HG02571 (cell line): ENCODE data around the gene RPL32.
"Not testable (repeated sequence)": the region's sequence is repeated elsewhere in the genome, so short reads cannot be mapped to it uniquely, and the experiment has no call there.

ENCODE experiments used
- ATAC-seq: cut with Tn5 transposase; IDR thresholded peaks from one replicate; pipeline ENCODE4 v1.9.1; 2021; ENCODE audit warnings: mild to moderate bottlenecking, moderate library complexity; ENCODE audit not compliant: unreplicated experiment

RPL32 gene

DNA sequence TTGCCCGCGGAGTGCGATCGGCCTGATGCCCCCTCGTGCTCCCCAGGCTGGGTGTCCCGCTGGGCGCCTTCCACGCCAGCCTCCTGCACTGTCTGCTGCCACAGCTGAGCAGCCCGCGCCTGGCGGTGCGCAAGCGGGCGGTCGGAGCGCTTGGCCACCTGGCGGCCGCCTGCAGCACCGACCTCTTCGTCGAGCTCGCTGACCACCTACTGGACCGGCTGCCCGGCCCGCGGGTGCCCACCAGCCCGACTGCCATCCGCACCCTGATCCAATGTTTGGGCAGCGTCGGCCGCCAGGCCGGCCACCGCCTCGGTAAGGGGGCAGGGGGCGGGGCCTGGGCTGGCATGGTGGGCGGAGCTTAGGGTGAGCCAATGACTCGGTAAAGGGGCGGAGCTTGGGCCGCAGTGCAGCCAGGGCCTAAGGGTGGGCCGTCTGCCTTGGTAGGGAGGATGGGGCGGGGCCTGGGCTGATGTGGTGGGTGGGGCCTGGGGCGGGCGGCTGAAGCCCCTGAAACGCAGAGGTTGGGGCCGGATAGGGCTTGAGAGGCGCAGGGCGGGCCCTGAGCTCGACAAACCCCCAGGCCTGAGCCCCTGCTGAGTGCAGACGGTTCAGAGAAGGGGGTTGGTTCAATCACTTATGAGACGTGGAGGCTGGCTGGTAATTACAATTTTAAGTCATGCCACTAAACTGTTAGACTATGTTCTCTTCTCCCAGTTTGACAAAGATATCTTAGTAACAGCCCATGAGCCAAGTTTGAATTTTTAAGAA lies 31.2 kb downstream of the RPL32 start:
- peak; percentile 98 for ATAC-seq

DNA sequence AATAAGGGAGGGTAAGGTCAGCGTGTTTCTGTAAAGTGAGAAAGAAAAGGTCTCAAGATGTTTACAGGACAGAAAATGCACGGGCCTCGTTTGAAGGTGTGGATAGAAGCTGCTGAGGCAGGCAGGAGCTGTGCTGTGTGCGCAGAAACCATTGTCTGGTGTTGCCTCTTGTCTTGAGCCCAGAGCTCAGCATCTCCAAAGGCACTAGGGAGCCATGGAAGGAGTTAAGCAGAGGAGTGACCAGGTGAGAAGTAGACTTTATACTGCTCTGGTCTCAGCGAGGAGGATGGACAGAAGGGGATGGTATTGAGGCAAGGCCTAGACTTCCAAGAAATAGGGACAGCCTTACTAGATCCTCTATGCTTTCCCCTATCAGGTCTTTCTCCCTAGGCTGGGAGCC lies 31.9 kb downstream of the RPL32 start:
- ATAC-seq = no peak

DNA sequence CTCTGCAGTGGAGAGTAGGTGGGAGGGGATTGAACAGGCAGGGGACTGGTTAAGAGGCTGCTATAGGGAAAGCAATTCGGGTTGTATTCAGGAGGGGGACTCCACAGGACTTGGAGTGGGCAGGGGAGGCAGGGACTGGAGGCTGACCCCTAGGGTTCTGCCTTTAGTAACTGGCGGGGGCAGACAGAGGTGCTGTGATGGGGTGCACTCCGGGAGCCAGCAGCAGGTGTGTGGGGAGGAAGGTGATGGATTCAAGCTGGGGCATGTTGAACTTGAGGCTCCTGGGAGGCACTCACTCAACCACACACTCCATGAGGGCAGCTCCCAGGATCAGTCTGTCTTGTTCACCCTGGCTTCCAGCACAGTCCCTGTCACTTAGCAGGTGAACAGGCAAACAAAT lies 32.4 kb downstream of the RPL32 start:
- no peak for ATAC-seq

DNA sequence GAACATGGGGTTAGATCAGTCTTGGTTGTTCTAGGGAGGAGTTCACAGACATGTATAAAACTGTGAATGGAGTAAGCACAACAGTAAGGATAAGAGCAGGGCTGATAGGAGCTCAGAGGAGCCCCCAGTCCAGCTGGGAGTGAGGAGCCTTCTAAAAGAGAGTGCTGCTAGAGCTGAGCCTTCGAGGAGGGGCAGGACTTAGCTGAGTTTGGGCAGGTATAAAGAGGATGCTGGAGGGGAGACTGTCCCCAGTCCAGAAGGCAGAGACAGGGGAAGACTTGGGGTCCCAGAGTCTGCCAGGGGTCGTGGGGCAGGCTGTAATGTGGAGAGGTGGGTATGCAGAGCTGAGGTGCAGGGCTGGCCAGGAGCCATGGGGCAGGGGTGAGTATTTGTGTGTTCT lies 32.8 kb downstream of the RPL32 start:
- ATAC-seq = no peak

GRCh38 chr3:12807601-12808359 lies 33.6 kb downstream of the RPL32 start:
- no peak for ATAC-seq

DNA sequence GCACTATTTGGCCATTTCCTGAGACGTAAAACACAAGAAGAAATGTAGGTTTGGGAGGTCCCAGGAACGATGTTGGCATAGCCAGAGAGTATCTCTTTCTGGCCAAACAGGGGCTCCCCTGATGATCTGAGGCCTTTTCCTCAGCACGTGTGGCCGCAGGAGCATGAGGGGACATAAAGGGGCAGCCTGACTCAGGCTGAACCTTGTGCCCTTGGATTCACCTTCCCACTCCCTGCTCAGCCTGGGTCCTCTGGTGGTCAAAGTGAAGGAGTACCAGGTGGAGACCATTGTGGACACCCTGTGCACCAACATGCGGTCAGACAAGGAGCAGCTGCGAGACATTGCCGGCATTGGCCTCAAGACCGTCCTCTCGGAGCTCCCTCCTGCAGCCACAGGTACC lies 34.3 kb downstream of the RPL32 start:
- no peak for ATAC-seq

DNA sequence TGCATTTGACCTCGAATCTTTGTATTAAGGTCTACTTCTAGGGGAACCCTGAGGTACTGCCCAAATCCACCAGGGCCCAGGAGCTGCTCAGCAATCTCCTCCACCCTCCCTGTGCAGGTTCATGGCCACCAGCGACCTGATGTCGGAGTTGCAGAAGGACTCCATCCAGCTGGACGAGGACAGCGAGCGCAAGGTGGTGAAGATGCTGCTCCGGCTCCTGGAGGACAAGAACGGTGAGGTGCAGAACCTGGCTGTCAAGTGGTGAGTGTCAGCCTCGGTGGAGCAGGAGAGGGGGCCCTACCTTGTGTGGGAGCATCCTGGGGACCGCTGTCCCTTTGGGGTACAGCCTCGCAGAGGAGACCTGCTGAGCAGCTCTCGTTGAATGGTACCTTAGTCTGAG lies 38.0 kb downstream of the RPL32 start:
- ATAC-seq = no peak

DNA sequence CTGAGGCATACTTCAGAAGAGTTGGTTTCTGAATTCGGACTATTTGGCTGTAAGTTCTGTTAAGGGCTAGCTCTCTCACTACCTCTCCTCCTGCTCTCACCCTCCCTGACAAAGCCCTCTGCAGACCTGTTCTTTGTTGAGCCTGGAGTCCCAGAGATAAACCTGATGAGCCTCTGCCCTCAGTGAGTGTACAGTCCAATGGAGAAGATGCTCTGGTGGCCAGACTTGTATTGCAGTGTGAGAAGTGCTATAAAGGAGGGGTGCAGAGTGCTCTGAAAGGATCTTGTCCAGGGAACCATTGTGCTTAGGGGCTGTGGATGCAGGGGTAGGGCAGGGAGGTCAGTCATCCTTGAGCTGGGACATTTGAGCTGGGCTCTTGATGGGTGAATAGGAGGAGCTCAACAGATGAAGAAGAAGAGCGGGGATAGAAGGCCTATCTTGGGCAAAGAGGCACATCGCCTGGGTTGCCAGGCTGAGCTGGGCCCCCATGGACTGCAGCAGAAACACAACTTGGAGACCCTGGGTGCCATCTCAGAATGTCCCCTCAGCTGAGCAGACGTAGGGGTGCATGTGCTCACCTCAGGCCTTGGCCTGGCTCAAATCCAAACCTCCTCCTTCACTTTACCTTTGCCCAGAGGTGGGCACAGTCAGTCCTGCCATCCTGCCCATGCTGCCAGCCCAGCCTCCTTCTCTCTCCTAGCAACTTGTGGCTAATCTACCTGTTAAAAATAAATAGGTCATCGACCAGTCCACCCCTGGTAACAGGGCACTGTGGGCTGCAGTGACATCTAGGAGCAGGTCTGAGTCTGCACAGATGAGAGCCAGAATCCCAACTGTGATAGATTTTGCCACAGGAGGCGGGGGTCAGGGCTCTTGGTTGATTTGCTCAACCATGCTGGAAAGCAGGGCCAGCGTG lies 41.6 kb downstream of the RPL32 start:
- no peak for ATAC-seq

DNA sequence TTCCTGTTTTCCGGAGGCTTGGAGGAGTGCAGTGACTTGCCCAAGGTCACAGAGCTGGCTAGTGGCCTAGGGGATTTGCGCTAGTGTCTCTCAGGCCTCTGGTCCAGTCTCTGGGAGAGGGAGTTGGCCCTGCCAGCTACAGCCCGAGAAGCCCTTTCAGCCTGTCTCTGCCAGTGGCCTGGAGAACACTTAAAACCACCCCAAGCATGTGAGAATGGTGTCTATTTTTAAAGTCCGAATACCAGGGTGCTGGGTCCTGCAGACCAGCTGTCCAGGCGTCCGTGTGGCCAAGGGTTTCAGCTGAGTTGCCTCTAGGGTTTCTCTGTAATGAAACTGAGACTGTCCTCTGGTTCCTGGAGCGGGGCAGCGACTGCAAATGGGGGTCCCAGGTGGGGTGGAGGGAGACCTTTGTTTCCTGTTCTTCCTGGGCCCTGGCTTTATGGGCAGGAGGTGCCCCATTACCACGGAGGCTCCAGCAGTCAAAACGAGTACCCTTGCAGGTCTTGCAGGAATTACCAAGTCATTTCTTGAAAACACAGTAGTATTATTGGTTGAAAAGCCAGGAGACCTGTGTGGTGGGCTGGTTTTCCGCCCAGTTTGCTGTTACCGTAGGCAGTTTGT lies 42.7 kb downstream of the RPL32 start:
- no peak for ATAC-seq

GRCh38 chr3:12797892-12798558 lies 43.3 kb downstream of the RPL32 start:
- no peak for ATAC-seq

- no peak for ATAC-seq
Measured at GRCh38 chr3:12797124-12797891, 44.1 kb downstream of the RPL32 start.

GRCh38 chr3:12796171-12797123 lies 44.9 kb downstream of the RPL32 start, which contains the start of gene CAND2:
CAND2 (plus strand) TSS chr3:12796680; CDS start chr3:12796721, 41 bp downstream.
- ATAC-seq = no peak

DNA sequence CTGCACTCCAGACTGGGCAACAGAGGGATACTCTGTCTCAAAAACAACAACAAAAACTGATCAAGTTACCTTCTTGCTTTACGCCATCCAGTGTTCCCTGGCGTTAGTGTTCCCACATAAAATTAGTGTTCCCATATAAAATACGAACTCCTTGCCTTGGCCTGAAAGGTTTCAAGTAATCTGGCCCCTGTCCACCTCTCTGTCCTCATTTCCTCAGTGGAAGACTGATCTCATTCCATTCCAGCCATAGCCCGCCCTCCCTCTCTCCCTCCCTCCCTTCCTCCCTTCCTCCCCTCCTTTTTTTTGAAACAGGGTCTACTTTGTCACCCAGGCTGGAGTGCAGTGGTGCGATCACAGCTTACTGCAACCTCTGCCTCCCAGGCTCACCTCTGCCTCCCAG lies 47.7 kb downstream of the RPL32 start:
- no peak for ATAC-seq

- no peak for ATAC-seq
Measured at GRCh38 chr3:12791430-12791829, 49.9 kb downstream of the RPL32 start.

- not testable (repeated sequence) for ATAC-seq
Measured at GRCh38 chr3:12787967-12788690, 53.2 kb downstream of the RPL32 start.

DNA sequence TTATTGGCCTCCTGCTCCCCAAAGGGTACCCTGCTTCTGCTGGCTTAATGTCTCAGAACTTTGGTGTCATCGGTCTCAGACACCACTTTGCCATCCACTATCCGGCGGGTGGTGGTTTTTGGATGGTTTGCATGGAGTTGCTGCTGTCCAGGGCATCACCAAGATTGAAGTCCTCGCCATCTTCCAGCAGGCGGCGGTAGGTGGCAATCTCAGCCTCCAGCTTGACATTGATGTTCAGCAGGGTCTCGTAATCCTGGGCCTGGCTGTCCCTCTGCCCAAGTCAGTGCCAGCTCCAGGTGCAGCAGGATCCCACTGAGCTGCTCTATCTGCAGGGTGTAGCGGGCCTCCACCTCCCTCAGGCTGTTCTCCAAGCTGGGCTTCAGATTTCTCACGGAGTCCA lies 54.0 kb downstream of the RPL32 start:
- ATAC-seq = not testable (repeated sequence)

DNA sequence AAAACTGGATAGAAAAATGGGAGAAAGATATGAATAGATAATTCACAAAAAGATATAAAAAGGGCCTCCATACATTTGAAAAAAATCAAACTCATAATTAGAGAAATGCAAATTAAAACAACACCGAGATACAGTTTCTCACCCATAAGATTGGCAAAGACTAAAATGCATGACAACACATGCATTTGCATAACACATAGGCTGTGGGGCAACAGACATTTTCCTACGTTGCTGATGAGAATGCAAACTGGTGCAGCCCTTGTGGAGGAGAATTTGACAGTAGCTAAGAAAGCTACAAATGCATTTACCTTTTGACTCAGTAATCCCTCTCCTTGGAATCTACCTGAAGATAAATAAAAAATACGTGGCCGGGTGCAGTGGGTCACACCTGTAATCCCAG lies 56.3 kb downstream of the RPL32 start:
- no peak for ATAC-seq
